K562 (cell line): ENCODE measurements around the gene CMTM1. TPM values are rescaled to one million over a fixed set of nuclear protein-coding genes. Genes with fewer than 3 reads are reported as not detected.
A peak's percentile ranks its signal among the peaks of the same experiment; 100 is the strongest.

Source experiments
- ATAC-seq: fragments of 200-7000 bp; cut with Tn5 transposase; 3 replicates; pipeline ENCODE4 v1.9.1; 2020; ENCODE audit warnings: moderate library complexity
- BruUV-seq: library from RNA; stranded (reverse); fragments of 400-500 nt; replicated peaks from 2 replicates; lab custom pipeline; 2021; lab: Mats Ljungman, UMichigan
- CTCF ChIA-PET: fragments of 300-600 bp; formaldehyde crosslinking; extraction: SDS; loops from one replicate; lab custom pipeline; 2021; ENCODE audit warnings: low intra/inter-chr PET ratio; lab: Yijun Ruan, JAX
- POLR2A ChIA-PET: fragments of 300-600, 350-650 bp; sonication (Branson Sonifier 250); formaldehyde crosslinking; extraction: SDS; loops from one replicate; lab custom pipeline; 2021; ENCODE audit warnings: antibody characterized with exemption, inconsistent platforms; lab: Yijun Ruan, JAX
- DNase-seq, 4 experiments: peaks; one replicate each; pipeline versions ENCODE4 v3.0.0 to v3.0.0-alpha.2; 2011 to 2018; ENCODE audit warnings: low spot score in 3 of 4, mixed read lengths in 3 of 4; ENCODE audit errors: extremely low read depth in 1 of 4
- FAIRE-seq: peaks from 2 replicates; lab custom pipeline; 2011; peaks lifted over from hg19 to GRCh38; lab: Jason Lieb, UNC
- H2AFZ ChIP-seq: 2 replicates; pipeline ENCODE4 v1.6.0; 2011; ENCODE audit warnings: low read depth, low read length, control low read depth, inconsistent platforms
- H3K27ac ChIP-seq: fragments of 200-600 bp; 3 replicates; pipeline ENCODE4 v1.8.0; 2011; ENCODE audit warnings: low read depth, mild to moderate bottlenecking, control low read depth, inconsistent platforms, low read length, moderate library complexity, mixed read lengths; ENCODE audit errors: extremely low read depth
- H3K27me3 ChIP-seq, 2 experiments: fragments of 300-600 bp in 1 of 2; 2 replicates in 1 of 2; 3 replicates in 1 of 2; pipeline versions ENCODE4 v1.6.0 to v1.8.0; 2011; ENCODE audit warnings: inconsistent platforms in 2 of 2, low read length in 2 of 2, mild to moderate bottlenecking in 1 of 2, mixed read lengths in 1 of 2, moderate library complexity in 1 of 2; ENCODE audit not compliant: control insufficient read depth in 2 of 2, insufficient read depth in 2 of 2
- H3K36me3 ChIP-seq: fragments of 300-600 bp; 3 replicates; pipeline ENCODE4 v1.8.0; 2011; ENCODE audit warnings: mild to moderate bottlenecking, low read length, inconsistent platforms; ENCODE audit not compliant: control insufficient read depth, insufficient read depth
- H3K4me1 ChIP-seq, 2 experiments: fragments of 200-600 bp in 1 of 2; replicated peaks in 1 of 2; 2 replicates in 1 of 2; 3 replicates in 1 of 2; pipeline versions ENCODE4 v1.5.1 to v1.8.0; 2011; ENCODE audit warnings: inconsistent platforms in 2 of 2, low read length in 2 of 2, mild to moderate bottlenecking in 1 of 2, mixed read lengths in 1 of 2, moderate library complexity in 1 of 2; ENCODE audit not compliant: control insufficient read depth in 2 of 2, insufficient read depth in 2 of 2
- H3K4me2 ChIP-seq: 2 replicates; pipeline ENCODE4 v1.6.1; 2011; ENCODE audit warnings: low read length, control low read depth, inconsistent platforms, mixed read lengths; ENCODE audit not compliant: insufficient read depth
- H3K4me3 ChIP-seq: fragments of 200-600 bp; sonication (generic), shearing (Covaris generic); 2 replicates; pipeline ENCODE4 v1.5.1; 2016; ENCODE audit warnings: control low read depth, inconsistent platforms
- H3K79me2 ChIP-seq: fragments of 200-600 bp; 3 replicates; pipeline ENCODE4 v1.8.0; 2011; ENCODE audit warnings: low read length, inconsistent platforms; ENCODE audit not compliant: control insufficient read depth, insufficient read depth
- H3K9ac ChIP-seq, 2 experiments: 2 replicates each; pipeline versions ENCODE4 v1.6.0 to v1.6.1; 2011; ENCODE audit warnings: low read depth in 2 of 2, low read length in 2 of 2, control low read depth in 1 of 2, inconsistent platforms in 1 of 2, mild to moderate bottlenecking in 1 of 2, mixed read lengths in 1 of 2; ENCODE audit not compliant: insufficient read depth in 1 of 2
- H3K9me1 ChIP-seq: one replicate; pipeline ENCODE4 v1.6.0; 2011; ENCODE audit warnings: inconsistent platforms, mild to moderate bottlenecking, low read length, moderate library complexity; ENCODE audit not compliant: control insufficient read depth, insufficient read depth
- H3K9me3 ChIP-seq: replicated peaks from 2 replicates; pipeline ENCODE4 v1.5.1; 2011; ENCODE audit warnings: low read depth, low read length, inconsistent platforms; ENCODE audit not compliant: control insufficient read depth, insufficient read depth
- H4K20me1 ChIP-seq: replicated peaks from 2 replicates; pipeline ENCODE4 v1.6.1; 2011; ENCODE audit warnings: low read length, inconsistent platforms, mixed read lengths; ENCODE audit not compliant: control insufficient read depth, insufficient read depth
- CTBP1 ChIP-seq: fragments of 450-650 bp; IDR thresholded peaks from 2 replicates; pipeline ENCODE4 v1.6.1; 2016; ENCODE audit warnings: borderline replicate concordance
- EGR1 ChIP-seq: fragments of 450-650 bp; conservative IDR thresholded peaks from 2 replicates; pipeline ENCODE4 v1.6.1; 2017; ENCODE audit warnings: mild to moderate bottlenecking
- NFIC ChIP-seq: fragments of 450-650 bp; IDR thresholded peaks from 2 replicates; pipeline ENCODE4 v1.6.1; 2017; ENCODE audit warnings: mild to moderate bottlenecking, inconsistent platforms
- RCOR1 ChIP-seq, 2 experiments: IDR thresholded peaks; 2 replicates each; pipeline ENCODE4 v1.6.1; 2012; ENCODE audit warnings: low read depth in 2 of 2, low read length in 2 of 2, borderline replicate concordance in 1 of 2, improper control_type of control experiment in 1 of 2
- WGBS: fragments of 100-300 bp; shearing (Covaris generic); methylation state at CpG from one replicate; pipeline ENCODE4 v1.1.6; 2016; ENCODE audit warnings: low coverage, mixed read lengths; ENCODE audit not compliant: insufficient coverage; ENCODE audit errors: missing lambda C conversion rate; 5-methylcytosine and 5-hydroxymethylcytosine counted together
- in situ Hi-C: fragments of 300-500 bp; cut with MboI; formaldehyde crosslinking; loops from 4 replicates; pipeline ENCODE4 v1.15.0; 2018; ENCODE audit warnings: inconsistent platforms, mixed read lengths
- intact Hi-C: fragments of 100-400 bp; cut with micrococcal nuclease; formaldehyde crosslinking; loops from 2 replicates; pipeline ENCODE4 v1.14.2; 2022
- polyA plus RNA-seq, 8 experiments: library from polyadenylated mRNA; depleted of rRNA in 4 of 8; stranded (reverse) in 5 of 8; unstranded in 3 of 8; fragments of >200 nt; fragmentation: Nextera tagmentation in 2 of 8; fragmentation: Illumina TruSeq in 1 of 8; extraction: Ambion mirVana in 2 of 8; extraction: Trizol in 1 of 8; gene quantifications; 2 replicates each; pipeline versions ENCODE4 v1.2.1 to v1.2.3, GENCODE V29; 2011 to 2014; ENCODE audit warnings: inconsistent platforms in 1 of 8, missing spikeins in 1 of 8
- total RNA-seq, 7 experiments: library from RNA; depleted of rRNA in 6 of 7; stranded (reverse); fragments of >200 nt in 6 of 7; fragmentation: Illumina TruSeq in 2 of 7; extraction: Trizol in 2 of 7; gene quantifications; 2 replicates each; pipeline versions ENCODE4 v1.2.1 to v1.2.3, GENCODE V29; 2011 to 2021; ENCODE audit warnings: low replicate concordance in 1 of 7

The CMTM1 gene
- total and polyA plus RNA-seq, 9 of the 15 experiments (the other 6 are each of a cell fraction or from before 2014, with no cell fraction given), result 0.25 to 2.6 (median 1.1) TPM; not detected in 2

DNA sequence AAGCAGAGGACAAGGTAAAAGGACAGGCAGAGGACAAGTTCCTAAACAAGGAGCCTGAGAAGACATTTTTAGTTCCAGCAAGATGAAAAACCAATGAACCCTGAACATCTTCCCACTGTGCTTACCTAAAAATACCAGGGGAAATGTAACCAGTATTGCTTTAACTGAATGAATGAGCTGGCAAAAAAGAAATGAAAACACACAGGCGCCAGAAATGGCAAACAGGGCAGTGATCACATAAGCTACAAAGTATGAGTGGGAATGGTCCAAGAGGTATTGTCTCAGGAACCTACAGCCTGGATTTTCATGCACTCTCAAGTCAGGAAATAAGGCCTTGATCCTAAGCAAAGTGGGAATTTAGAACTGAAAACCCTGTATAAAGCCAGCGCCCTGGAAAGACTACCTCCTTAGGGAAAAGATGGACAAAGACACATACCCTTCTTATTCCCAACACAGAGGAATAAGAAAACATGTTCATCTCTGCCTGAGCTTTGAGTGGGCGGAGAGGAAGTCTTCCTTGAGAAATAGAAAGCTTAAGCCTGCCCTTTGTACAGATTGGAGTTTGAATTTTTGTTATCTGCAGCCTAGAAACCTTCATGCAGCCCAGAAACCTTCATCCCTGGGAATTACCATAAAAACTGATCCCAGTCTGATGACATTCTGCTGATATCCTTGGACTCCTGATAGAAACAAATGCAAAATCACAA lies 15.2 kb downstream of the CMTM1 start:
- Histone ChIP-seq H3K79me2 (no peaks in the 10 kb centered on the region), H3K27me3 (peaks cover 4 to 16% of the 10 kb centered on the region in 2 experiments; a peak in 4 of 5 replicates), H3K4me3 (no peak overlapping the region), H3K9me3 (no peaks in the 10 kb centered on the region), H3K9me1 (no peaks in the 10 kb centered on the region), H3K36me3 (no peaks in the 10 kb centered on the region), H4K20me1 (no peaks in the 10 kb centered on the region), H3K27ac (no peak overlapping the region), H3K4me2 (no peak overlapping the region), H3K4me1 (peaks cover 0 to 9% of the 10 kb centered on the region in 2 experiments; a peak in 3 of 5 replicates), H3K9ac (no peak overlapping the region), H2AFZ (no peak overlapping the region)
- CTCF ChIA-PET, result no interaction called here
- FAIRE-seq, result no peak
- no TSS peak for BruUV-seq
- in situ Hi-C loops, result no loop called here
- POLR2A ChIA-PET, result interaction anchor here (1.0 kb wide), 2 partner anchors 9 to 12 kb away, joined by 3 to 4 read pairs; no protein-coding TSS in a partner anchor
- no peak for DNase-seq
- WGBS, result 15% methylated on average over 3 of the region's 3 CpGs
- ATAC-seq, result no peak
- TF ChIP-seq NFIC (no peak), EGR1 (peak; percentile 58), CTBP1 (no peak), RCOR1 (IDR thresholded peaks at IDR 0.05; ENCODE audit: borderline replicate concordance in 1 of 2, low read depth in 2 of 2, low read length in 2 of 2) (no peak)
- intact Hi-C loops, result no loop called here
